H1 (cell line): Measurements from ENCODE around the gene PGLYRP2. TPM values are rescaled to one million over a fixed set of nuclear protein-coding genes. Genes with fewer than 3 reads are reported as not detected.

ENCODE experiments used
- CTCF ChIA-PET: fragments of 300-600 bp; sonication (Branson Sonifier 250); formaldehyde crosslinking; loops from one replicate; lab custom pipeline; 2021; ENCODE audit not compliant: partially characterized antibody; lab: Charles Lee
- POLR2A ChIA-PET: fragments of 300-600 bp; sonication (Branson Sonifier 250); formaldehyde crosslinking; loops from one replicate; lab custom pipeline; 2021; ENCODE audit warnings: inconsistent platforms; ENCODE audit not compliant: partially characterized antibody; lab: Charles Lee
- DNase-seq, 2 experiments: peaks; one replicate each; pipeline versions ENCODE4 v3.0.0 to v3.0.0-alpha.2; 2010 to 2022; ENCODE audit warnings: low spot score in 2 of 2, low read depth in 1 of 2, mixed read lengths in 1 of 2
- FAIRE-seq: peaks from 2 replicates; lab custom pipeline; 2011; peaks lifted over from hg19 to GRCh38; lab: Jason Lieb, UNC
- H2AFZ ChIP-seq: 2 replicates; pipeline ENCODE4 v1.8.1; 2012; ENCODE audit warnings: low read length, inconsistent platforms
- H2AK5ac ChIP-seq: 2 replicates; pipeline ENCODE4 v1.6.1; 2013; ENCODE audit warnings: low read depth, low read length
- H2BK120ac ChIP-seq: replicated peaks from 2 replicates; pipeline ENCODE3; 2013; ENCODE audit warnings: low read depth, low read length, inconsistent platforms
- H2BK12ac ChIP-seq: 2 replicates; pipeline ENCODE4 v1.6.1; 2013; ENCODE audit warnings: low read depth, low read length
- H2BK15ac ChIP-seq: 2 replicates; pipeline ENCODE4 v1.6.1; 2013; ENCODE audit warnings: low read length
- H2BK20ac ChIP-seq: 2 replicates; pipeline ENCODE4 v1.6.1; 2013; ENCODE audit warnings: low read length
- H2BK5ac ChIP-seq: 2 replicates; pipeline ENCODE4 v1.6.1; 2013; ENCODE audit warnings: low read depth, low read length
- H3K14ac ChIP-seq: 2 replicates; pipeline ENCODE4 v1.6.1; 2013; ENCODE audit warnings: inconsistent platforms; ENCODE audit not compliant: insufficient read length
- H3K18ac ChIP-seq: 2 replicates; pipeline ENCODE4 v1.6.1; 2013; ENCODE audit warnings: low read length; ENCODE audit errors: extremely low read depth
- H3K23ac ChIP-seq: 2 replicates; pipeline ENCODE4 v1.6.1; 2013; ENCODE audit warnings: inconsistent platforms; ENCODE audit not compliant: insufficient read length
- H3K23me2 ChIP-seq: 2 replicates; pipeline ENCODE4 v1.6.1; 2013; ENCODE audit warnings: low read depth, low read length
- H3K27ac ChIP-seq: 2 replicates; pipeline ENCODE4 v1.6.1; 2011; ENCODE audit warnings: low read depth, low read length, inconsistent platforms
- H3K27me3 ChIP-seq, 4 experiments: replicated peaks in 1 of 4; 1 replicate in 1 of 4; 2 replicates in 3 of 4; pipeline versions ENCODE4 v1.6.1 to v1.8.1; 2011 to 2013; ENCODE audit warnings: low read length in 3 of 4, mild to moderate bottlenecking in 3 of 4, inconsistent platforms in 2 of 4, mixed read lengths in 2 of 4, moderate library complexity in 1 of 4; ENCODE audit not compliant: control insufficient read depth in 3 of 4, insufficient read depth in 3 of 4; ENCODE audit errors: extremely low read depth in 1 of 4
- H3K36me3 ChIP-seq, 4 experiments: 2 replicates each; pipeline versions ENCODE4 v1.6.1 to v1.8.1; 2011 to 2013; ENCODE audit warnings: mild to moderate bottlenecking in 4 of 4, low read length in 3 of 4, moderate library complexity in 2 of 4, control low read depth in 1 of 4, inconsistent platforms in 1 of 4; ENCODE audit not compliant: insufficient read depth in 4 of 4, control insufficient read depth in 2 of 4
- H3K4ac ChIP-seq: replicated peaks from 2 replicates; pipeline ENCODE3; 2013; ENCODE audit warnings: low read length, low read depth, mixed read lengths, inconsistent platforms; ENCODE audit not compliant: insufficient read length
- H3K4me1 ChIP-seq, 4 experiments: replicated peaks in 1 of 4; 1 replicate in 1 of 4; 2 replicates in 3 of 4; pipeline versions ENCODE4 v1.6.1 to v1.8.1; 2011 to 2013; ENCODE audit warnings: low read length in 3 of 4, inconsistent platforms in 2 of 4, mixed read lengths in 1 of 4; ENCODE audit not compliant: insufficient read depth in 4 of 4, control insufficient read depth in 3 of 4
- H3K4me2 ChIP-seq, 2 experiments: 2 replicates each; pipeline versions ENCODE4 v1.6.1 to v1.8.1; 2011 to 2013; ENCODE audit warnings: low read depth in 2 of 2, low read length in 2 of 2, control low read depth in 1 of 2, inconsistent platforms in 1 of 2, mild to moderate bottlenecking in 1 of 2; ENCODE audit not compliant: insufficient read depth in 1 of 2
- H3K4me3 ChIP-seq, 4 experiments: fragments of 200-600, 300-600 bp in 1 of 4; sonication (generic), shearing (Covaris generic), sonication (Bioruptor Twin) in 1 of 4; 2 replicates each; pipeline versions ENCODE4 v1.5.1 to v1.8.1; 2011 to 2016; ENCODE audit warnings: low read length in 4 of 4, low read depth in 3 of 4, control low read depth in 2 of 4, inconsistent platforms in 2 of 4, mild to moderate bottlenecking in 2 of 4, mixed read lengths in 1 of 4, moderate library complexity in 1 of 4; ENCODE audit not compliant: insufficient read depth in 2 of 4; ENCODE audit errors: extremely low read depth in 1 of 4
- H3K56ac ChIP-seq: replicated peaks from 2 replicates; pipeline ENCODE3; 2013; ENCODE audit warnings: low read depth, mild to moderate bottlenecking, mixed read lengths, low read length, inconsistent platforms; ENCODE audit not compliant: insufficient read length
- H3K79me1 ChIP-seq: 2 replicates; pipeline ENCODE4 v1.6.1; 2013; ENCODE audit warnings: low read depth, low read length, control low read depth
- H3K79me2 ChIP-seq, 2 experiments: 2 replicates each; pipeline versions ENCODE4 v1.6.1 to v1.8.1; 2012 to 2013; ENCODE audit warnings: low read length in 2 of 2, mild to moderate bottlenecking in 2 of 2, inconsistent platforms in 1 of 2; ENCODE audit not compliant: insufficient read depth in 2 of 2, control insufficient read depth in 1 of 2
- H3K9ac ChIP-seq, 4 experiments: replicated peaks in 1 of 4; 1 replicate in 1 of 4; 2 replicates in 3 of 4; pipeline versions ENCODE4 v1.6.1 to v1.8.1; 2011 to 2013; ENCODE audit warnings: low read depth in 3 of 4, low read length in 3 of 4, control low read depth in 2 of 4, mild to moderate bottlenecking in 2 of 4, moderate library complexity in 2 of 4, inconsistent platforms in 1 of 4; ENCODE audit errors: extremely low read depth in 1 of 4
- H3K9me3 ChIP-seq, 2 experiments: 2 replicates each; pipeline versions ENCODE4 v1.6.1 to v1.8.1; 2012 to 2013; ENCODE audit warnings: mild to moderate bottlenecking in 2 of 2, moderate library complexity in 2 of 2, control low read depth in 1 of 2, inconsistent platforms in 1 of 2, low read depth in 1 of 2, low read length in 1 of 2, mixed read lengths in 1 of 2; ENCODE audit not compliant: insufficient read depth in 2 of 2
- H4K20me1 ChIP-seq, 2 experiments: replicated peaks in 1 of 2; 2 replicates each; pipeline versions ENCODE3 to v1.8.1; 2011 to 2013; ENCODE audit warnings: inconsistent platforms in 2 of 2, low read length in 2 of 2, mild to moderate bottlenecking in 1 of 2; ENCODE audit not compliant: insufficient read depth in 2 of 2, control insufficient read depth in 1 of 2
- H4K5ac ChIP-seq: 2 replicates; pipeline ENCODE4 v1.6.1; 2013; ENCODE audit warnings: low read length, low read depth, mixed read lengths, inconsistent platforms; ENCODE audit not compliant: insufficient read length
- H4K8ac ChIP-seq: 2 replicates; pipeline ENCODE4 v1.8.0; 2013; ENCODE audit warnings: mild to moderate bottlenecking, moderate library complexity, low read length, inconsistent platforms; ENCODE audit not compliant: insufficient read depth; ENCODE audit errors: extremely low read depth
- H4K91ac ChIP-seq: replicated peaks from 2 replicates; pipeline ENCODE3; 2013; ENCODE audit warnings: low read length, mixed read lengths, inconsistent platforms; ENCODE audit not compliant: insufficient read length
- EGR1 ChIP-seq: IDR thresholded peaks from 2 replicates; pipeline ENCODE4 v1.6.1; 2011; ENCODE audit warnings: low read depth, low read length, borderline replicate concordance
- GTF2F1 ChIP-seq: IDR thresholded peaks from 2 replicates; pipeline ENCODE4 v1.6.1; 2012; ENCODE audit warnings: low read depth, low read length, improper control_type of control experiment, borderline replicate concordance
- HDAC2 ChIP-seq, 2 experiments: fragments of 300-600 bp in 1 of 2; sonication (generic) in 1 of 2; IDR thresholded peaks; 2 replicates each; pipeline ENCODE4 v1.6.1; 2011 to 2012; ENCODE audit warnings: low read depth in 2 of 2, low read length in 2 of 2, mild to moderate bottlenecking in 2 of 2, moderate library complexity in 2 of 2, borderline replicate concordance in 1 of 2, inconsistent platforms in 1 of 2
- MAX ChIP-seq: IDR thresholded peaks from 2 replicates; pipeline ENCODE4 v1.6.1; 2012; ENCODE audit warnings: inconsistent platforms
- PHF8 ChIP-seq: fragments of 200-600 bp; sonication (generic); conservative IDR thresholded peaks from 2 replicates; pipeline ENCODE4 v1.7.1; 2012; ENCODE audit warnings: low read depth, mild to moderate bottlenecking, inconsistent platforms, low read length, moderate library complexity
- RNF2 ChIP-seq: fragments of 200-900, 300-1000 bp; sonication (generic); IDR thresholded peaks from 2 replicates; pipeline ENCODE4 v1.7.1; 2016; ENCODE audit warnings: borderline replicate concordance, low read depth, mild to moderate bottlenecking, antibody characterized with exemption, low read length; ENCODE audit not compliant: poor library complexity, severe bottlenecking; ENCODE audit errors: missing control alignments
- SP1 ChIP-seq: IDR thresholded peaks from 2 replicates; pipeline ENCODE4 v1.6.1; 2011; ENCODE audit warnings: low read depth, low read length
- WGBS, 2 experiments: shearing (Covaris generic) in 1 of 2; methylation state at CpG; one replicate each; pipeline versions ENCODE4 v1.1.6 to v1.1.7; 2013 to 2015; ENCODE audit warnings: low lambda C conversion rate in 2 of 2, mixed read lengths in 2 of 2, inconsistent platforms in 1 of 2, low coverage in 1 of 2, missing lambda C conversion rate in 1 of 2; ENCODE audit not compliant: insufficient replicate concordance in 2 of 2, insufficient coverage in 1 of 2, insufficient read length in 1 of 2; ENCODE audit errors: extremely low coverage in 1 of 2, missing lambda C conversion rate in 1 of 2; 5-methylcytosine and 5-hydroxymethylcytosine counted together
- polyA plus RNA-seq, 7 experiments: library from polyadenylated mRNA; depleted of rRNA in 3 of 7; stranded (reverse) in 5 of 7; unstranded in 2 of 7; fragments of >200 nt in 5 of 7; fragments of 200-250 nt in 2 of 7; gene quantifications; 1 replicate in 5 of 7; 2 replicates in 1 of 7; 4 replicates in 1 of 7; pipeline versions ENCODE4 v1.2.1 to v1.2.3, GENCODE V29; 2011 to 2013; ENCODE audit warnings: missing spikeins in 2 of 7, mixed read lengths in 2 of 7
- total RNA-seq: library from RNA; stranded (reverse); fragmentation: NEBNext Ultra II Directional; extraction: Animal tissue kit (Norgen Biotek cat#: 25700); gene quantifications from 2 replicates; pipeline ENCODE4 v1.2.1, GENCODE V29; 2021

Gene PGLYRP2
- total and polyA plus RNA-seq, 2 of the 8 experiments (the other 6 are each of a cell fraction or from before 2014, with no cell fraction given): not detected

GRCh38 chr19:15506074-15506571 is 26.8 kb upstream of the PGLYRP2 start:
- CTCF ChIA-PET: interaction anchor here (1.5 to 1.7 kb wide), 2 partner anchors 50 to 87 kb away, joined by 3 to 4 read pairs; no protein-coding TSS in a partner anchor

More at GRCh38 chr19:15506074-15506571, 26.8 kb upstream of the PGLYRP2 start:
- Histone ChIP-seq H4K8ac (no peak overlapping the region), H2BK5ac (no peak overlapping the region), H3K4ac (no peak overlapping the region), H3K56ac (no peak overlapping the region), H3K18ac (no peak overlapping the region), H2AFZ (no peak overlapping the region), H3K4me2 (no peak overlapping the region), H4K5ac (no peak overlapping the region), H4K91ac (no peak overlapping the region), H3K79me2 (no peaks in the 10 kb centered on the region), H3K9ac (no peak overlapping the region), H3K23ac (no peak overlapping the region), H3K14ac (no peak overlapping the region), H3K27me3 (no peaks in the 10 kb centered on the region), H2BK15ac (no peak overlapping the region), H2BK120ac (no peak overlapping the region), H3K4me3 (no peak overlapping the region), H3K36me3 (no peaks in the 10 kb centered on the region), H2AK5ac (no peak overlapping the region), H3K4me1 (no peaks in the 10 kb centered on the region; a peak in 1 of 7 replicates), H3K27ac (no peak overlapping the region), H3K23me2 (no peaks in the 10 kb centered on the region), H2BK20ac (no peak overlapping the region), H3K79me1 (no peaks in the 10 kb centered on the region), H2BK12ac (no peak overlapping the region), H4K20me1 (no peaks in the 10 kb centered on the region), H3K9me3 (peaks cover 45 to 78% of the 10 kb centered on the region in 2 experiments)
- TF ChIP-seq EGR1 (no peak), RNF2 (no peak), SP1 (no peak), MAX (no peak), GTF2F1 (no peak), PHF8 (no peak), HDAC2 (IDR thresholded peaks at IDR 0.05; ENCODE audit: borderline replicate concordance in 1 of 2, low read depth in 2 of 2, low read length in 2 of 2) (no peak)
- 80% methylated on average over 5 of the region's 5 CpGs; no CpG with 5 or more reads in 1 of the 2 experiments for WGBS, 2 experiments
- POLR2A ChIA-PET: interaction anchor here (1.1 kb wide), 1 partner anchor 127 kb away, joined by 3 read pairs; the partner anchor contains the start of gene AKAP8
- FAIRE-seq (no peak), DNase-seq (no peak)
